Gastrocnemius medialis (tissue), 4 donors: ENCODE data around the gene KCNS1. TPM values are rescaled to one million over a fixed set of nuclear protein-coding genes. Genes with fewer than 3 reads are reported as not detected.

Experiments used
- ATAC-seq, 2 donors: fragments of 150-250 bp; one replicate each; pipeline ENCODE4 v1.9.1; 2016
- DNase-seq, 2 donors: peaks; one replicate each; pipeline ENCODE4 v3.0.0-alpha.2; 2019
- H3K27ac ChIP-seq, 4 donors: fragments of 200-600 bp; sonication (generic); 1 replicate in 1 of 4; 2 replicates in 3 of 4; pipeline ENCODE4 v1.5.1; 2016 to 2018; ENCODE audit warnings: mild to moderate bottlenecking in 2 of 4, moderate library complexity in 1 of 4
- H3K27me3 ChIP-seq, 3 donors: fragments of 200-600 bp; sonication (generic) in 2 of 3; 1 replicate in 1 of 3; 2 replicates in 2 of 3; pipeline versions ENCODE4 v1.5.1 to v1.6.0; 2016 to 2019; ENCODE audit warnings: mild to moderate bottlenecking in 1 of 3, moderate library complexity in 1 of 3
- H3K36me3 ChIP-seq, 2 donors: fragments of 200-600 bp; sonication (generic) in 1 of 2; one replicate each; pipeline ENCODE4 v1.5.1; 2017 to 2018
- H3K4me1 ChIP-seq, 2 donors: fragments of 200-600 bp; sonication (generic) in 1 of 2; one replicate each; pipeline ENCODE4 v1.5.1; 2016 to 2017; ENCODE audit warnings: mild to moderate bottlenecking in 2 of 2
- H3K4me3 ChIP-seq, 4 donors: fragments of 200-600 bp; sonication (generic) in 3 of 4; 1 replicate in 1 of 4; 2 replicates in 3 of 4; pipeline ENCODE4 v1.5.1; 2016 to 2019; ENCODE audit warnings: mild to moderate bottlenecking in 2 of 4
- H3K9me3 ChIP-seq, 3 donors: fragments of 200-600 bp; sonication (generic) in 2 of 3; 1 replicate in 1 of 3; 2 replicates in 2 of 3; pipeline ENCODE4 v1.5.1; 2016 to 2019
- POLR2A ChIP-seq, 2 donors: fragments of 450-650 bp; IDR thresholded peaks; one replicate each; pipeline ENCODE4 v1.6.1; 2017; ENCODE audit warnings: antibody characterized with exemption in 2 of 2, mild to moderate bottlenecking in 2 of 2, moderate library complexity in 2 of 2
- in situ Hi-C, 4 donors: fragments of 200-750 bp; cut with MboI; loops; one replicate each; pipeline versions ENCODE4 v1.15.0 to v1.8.0; 2017; ENCODE audit warnings: low sequenced_read_pairs in 4 of 4
- intact Hi-C: fragments of 100-400 bp; cut with DNase I; formaldehyde crosslinking; loops from one replicate; pipeline ENCODE4 v1.15.1; 2023; ENCODE audit warnings: low total_unique reads
- total RNA-seq, 4 donors: library from RNA; depleted of rRNA; stranded (reverse); fragments of >200 nt; gene quantifications; one replicate each; pipeline versions ENCODE4 v1.1.0 to v1.2.3, GENCODE V29; 2016
- TF ChIP-seq, protein P1 (sequence below), 5 experiments: fragments of 450-650 bp in 3 of 5; fragments of 200-600 bp in 2 of 5; sonication (generic) in 2 of 5; IDR thresholded peaks in 4 of 5; conservative IDR thresholded peaks in 1 of 5; 1 replicate in 4 of 5; 2 replicates in 1 of 5; pipeline ENCODE4 v1.5.1; 2016 to 2019; ENCODE audit warnings: antibody characterized with exemption in 5 of 5, mild to moderate bottlenecking in 3 of 5, moderate library complexity in 3 of 5

Gene KCNS1
- total RNA-seq, 4 donors from 2014 or later, result not detected

DNA sequence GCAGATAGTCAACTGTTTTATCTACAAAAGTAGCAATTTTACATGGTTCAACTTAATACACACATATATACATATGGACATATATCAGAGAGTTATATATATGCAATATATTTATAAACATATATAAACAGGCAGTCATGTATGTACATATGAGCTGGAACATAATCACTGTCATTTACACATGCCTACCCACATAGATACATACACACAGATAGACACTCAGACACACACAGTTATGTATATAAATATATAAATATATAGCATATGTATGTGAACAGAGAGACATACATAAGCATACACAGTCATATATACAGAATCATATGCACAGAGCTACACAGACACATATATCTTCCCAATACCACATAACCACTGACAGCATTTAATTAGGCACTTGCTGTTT lies 11.8 kb upstream of the KCNS1 start:
- intact Hi-C loops (no loop called here), in situ Hi-C loops (no loop called here)
- ATAC-seq, result no peak
- no peak overlapping the region for H3K4me3 ChIP-seq
- no peak overlapping the region for H3K27ac ChIP-seq
- no peaks in the 10 kb centered on the region for H3K36me3 ChIP-seq
- H3K4me1 ChIP-seq, result no peaks in the 10 kb centered on the region
- no peak for DNase-seq
- H3K27me3 ChIP-seq, result peaks cover 0 to 13% (median 0%) of the 10 kb centered on the region in 3 donors
- no peaks in the 10 kb centered on the region for H3K9me3 ChIP-seq
- TF ChIP-seq, protein P1, sequence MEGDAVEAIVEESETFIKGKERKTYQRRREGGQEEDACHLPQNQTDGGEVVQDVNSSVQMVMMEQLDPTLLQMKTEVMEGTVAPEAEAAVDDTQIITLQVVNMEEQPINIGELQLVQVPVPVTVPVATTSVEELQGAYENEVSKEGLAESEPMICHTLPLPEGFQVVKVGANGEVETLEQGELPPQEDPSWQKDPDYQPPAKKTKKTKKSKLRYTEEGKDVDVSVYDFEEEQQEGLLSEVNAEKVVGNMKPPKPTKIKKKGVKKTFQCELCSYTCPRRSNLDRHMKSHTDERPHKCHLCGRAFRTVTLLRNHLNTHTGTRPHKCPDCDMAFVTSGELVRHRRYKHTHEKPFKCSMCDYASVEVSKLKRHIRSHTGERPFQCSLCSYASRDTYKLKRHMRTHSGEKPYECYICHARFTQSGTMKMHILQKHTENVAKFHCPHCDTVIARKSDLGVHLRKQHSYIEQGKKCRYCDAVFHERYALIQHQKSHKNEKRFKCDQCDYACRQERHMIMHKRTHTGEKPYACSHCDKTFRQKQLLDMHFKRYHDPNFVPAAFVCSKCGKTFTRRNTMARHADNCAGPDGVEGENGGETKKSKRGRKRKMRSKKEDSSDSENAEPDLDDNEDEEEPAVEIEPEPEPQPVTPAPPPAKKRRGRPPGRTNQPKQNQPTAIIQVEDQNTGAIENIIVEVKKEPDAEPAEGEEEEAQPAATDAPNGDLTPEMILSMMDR (IDR thresholded peaks at IDR 0.05 in 4 of 5, conservative IDR thresholded peaks at IDR 0.05 in 1 of 5), result no peak
- TF ChIP-seq POLR2A (IDR thresholded peaks at IDR 0.05), result no peak

GRCh38 chr20:45111799-45112471 lies 11.0 kb upstream of the KCNS1 start:
- H3K4me3 ChIP-seq, result no peak overlapping the region
- DNase-seq, result no peak
- H3K9me3 ChIP-seq, result no peaks in the 10 kb centered on the region
- TF ChIP-seq, protein P1 (IDR thresholded peaks at IDR 0.05 in 4 of 5, conservative IDR thresholded peaks at IDR 0.05 in 1 of 5), result peak in 2 of 5 experiments; percentile 26 to 45
- TF ChIP-seq POLR2A (IDR thresholded peaks at IDR 0.05), result no peak
- H3K27me3 ChIP-seq, result peaks cover 0 to 10% (median 0%) of the 10 kb centered on the region in 3 donors
- no peaks in the 10 kb centered on the region for H3K36me3 ChIP-seq
- no peak overlapping the region for H3K27ac ChIP-seq
- in situ Hi-C loops, result no loop called here
- no peak for ATAC-seq
- H3K4me1 ChIP-seq, result no peaks in the 10 kb centered on the region
- intact Hi-C loops, result no loop called here

GRCh38 chr20:45111285-45111684 lies 10.4 kb upstream of the KCNS1 start:
- Histone ChIP-seq H3K4me1 (no peaks in the 10 kb centered on the region), H3K36me3 (no peaks in the 10 kb centered on the region), H3K4me3 (no peak overlapping the region), H3K9me3 (no peaks in the 10 kb centered on the region), H3K27me3 (peaks cover 0 to 7% (median 0%) of the 10 kb centered on the region in 3 donors), H3K27ac (no peak overlapping the region)
- intact Hi-C loops, result no loop called here
- DNase-seq (no peak), ATAC-seq (no peak)
- TF ChIP-seq POLR2A (IDR thresholded peaks at IDR 0.05), result no peak
- TF ChIP-seq, protein P1 (IDR thresholded peaks at IDR 0.05 in 4 of 5, conservative IDR thresholded peaks at IDR 0.05 in 1 of 5), result no peak
- in situ Hi-C loops, result no loop called here

DNA sequence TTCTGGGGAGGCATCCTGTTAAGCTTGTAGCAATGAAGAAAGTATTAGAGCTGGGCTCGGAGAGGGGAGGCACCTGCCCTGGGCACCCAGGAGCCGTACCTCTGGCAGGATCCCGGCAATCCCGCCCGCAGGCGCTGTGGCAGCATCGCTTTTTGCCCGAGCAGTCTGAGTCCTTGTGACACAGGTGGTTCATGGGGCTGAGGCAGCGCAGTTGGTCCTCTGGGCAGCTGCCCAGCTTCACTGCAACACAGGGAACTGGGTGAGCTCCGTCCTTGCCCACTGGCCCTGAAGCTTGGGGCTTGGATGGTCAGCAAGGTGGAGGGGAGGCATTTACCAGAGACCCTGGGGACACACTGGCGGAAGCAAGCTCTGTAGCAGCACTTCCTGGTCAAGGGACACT lies 9.4 kb upstream of the KCNS1 start:
- ATAC-seq, result no peak
- in situ Hi-C loops, result no loop called here
- no peak for DNase-seq
- H3K27me3 ChIP-seq, result peaks cover 0 to 12% (median 0%) of the 10 kb centered on the region in 3 donors
- intact Hi-C loops, result no loop called here
- no peak overlapping the region for H3K4me3 ChIP-seq
- TF ChIP-seq, protein P1 (IDR thresholded peaks at IDR 0.05 in 4 of 5, conservative IDR thresholded peaks at IDR 0.05 in 1 of 5), result no peak
- no peak for TF ChIP-seq POLR2A (IDR thresholded peaks at IDR 0.05)
- H3K36me3 ChIP-seq, result no peaks in the 10 kb centered on the region
- no peaks in the 10 kb centered on the region for H3K4me1 ChIP-seq
- no peaks in the 10 kb centered on the region for H3K9me3 ChIP-seq
- no peak overlapping the region for H3K27ac ChIP-seq

DNA sequence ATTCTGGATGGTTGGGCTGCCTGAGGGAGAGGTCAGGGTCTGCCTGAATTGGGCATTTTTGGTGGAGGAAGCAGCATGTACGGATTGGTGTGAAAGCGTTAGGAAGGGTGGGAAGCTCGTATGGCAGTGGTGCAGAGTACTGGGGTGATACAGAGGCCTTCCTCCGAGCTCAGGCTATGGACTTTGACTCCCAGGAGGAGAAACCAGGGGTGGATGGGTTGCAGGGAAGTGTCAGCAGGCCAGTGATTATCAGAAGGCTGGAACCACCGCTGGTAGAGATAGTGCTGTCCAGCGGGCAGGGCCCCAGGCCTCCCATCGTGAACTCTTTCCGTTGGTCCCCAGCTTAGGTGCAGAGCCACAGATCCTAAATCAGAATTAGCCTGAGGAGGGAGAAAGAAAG lies 8.7 kb upstream of the KCNS1 start:
- intact Hi-C loops, result no loop called here
- no peak for TF ChIP-seq POLR2A (IDR thresholded peaks at IDR 0.05)
- TF ChIP-seq, protein P1 (IDR thresholded peaks at IDR 0.05 in 4 of 5, conservative IDR thresholded peaks at IDR 0.05 in 1 of 5), result no peak
- H3K27ac ChIP-seq, result no peak overlapping the region
- no peak overlapping the region for H3K4me3 ChIP-seq
- H3K4me1 ChIP-seq, result no peaks in the 10 kb centered on the region
- no peak for ATAC-seq
- H3K27me3 ChIP-seq, result peaks cover 0 to 12% (median 0%) of the 10 kb centered on the region in 3 donors
- H3K36me3 ChIP-seq, result no peaks in the 10 kb centered on the region
- H3K9me3 ChIP-seq, result no peaks in the 10 kb centered on the region
- in situ Hi-C loops, result no loop called here
- DNase-seq, result no peak
